OCI-LY1 (cell line): ENCODE results near the gene KCNT2.

ENCODE experiments used
- H2AFZ ChIP-seq: fragments of 200-600 bp; sonication (generic), shearing (Covaris generic); 2 replicates; pipeline ENCODE4 v1.6.0; 2014; ENCODE audit warnings: antibody characterized with exemption, mild to moderate bottlenecking, low read length
- H3F3A ChIP-seq: fragments of 200-600 bp; sonication (generic), shearing (Covaris generic); 2 replicates; pipeline ENCODE4 v1.6.0; 2014; ENCODE audit warnings: mild to moderate bottlenecking, antibody characterized with exemption, low read length, moderate library complexity; ENCODE audit not compliant: insufficient read depth
- H3K27ac ChIP-seq: fragments of 200-600 bp; sonication (generic); 2 replicates; pipeline ENCODE4 v1.5.1; 2014; ENCODE audit warnings: low read length, mixed run types, mild to moderate bottlenecking, low read depth; ENCODE audit not compliant: poor library complexity, severe bottlenecking
- H3K27me3 ChIP-seq: fragments of 200-600 bp; sonication (generic); 2 replicates; pipeline ENCODE4 v1.6.0; 2014; ENCODE audit warnings: antibody characterized with exemption, mild to moderate bottlenecking, low read length, moderate library complexity; ENCODE audit not compliant: insufficient read depth
- H3K36me3 ChIP-seq: fragments of 200-600 bp; sonication (generic); 2 replicates; pipeline ENCODE4 v1.6.1; 2014; ENCODE audit warnings: mild to moderate bottlenecking, antibody characterized with exemption, low read length, moderate library complexity, mixed read lengths; ENCODE audit not compliant: insufficient read depth
- H3K4me1 ChIP-seq: fragments of 200-600 bp; sonication (generic); 2 replicates; pipeline ENCODE4 v1.5.1; 2014; ENCODE audit warnings: mild to moderate bottlenecking, low read length, moderate library complexity; ENCODE audit not compliant: insufficient read depth, severe bottlenecking
- H3K4me2 ChIP-seq: fragments of 200-600 bp; sonication (generic), shearing (Covaris generic); 2 replicates; pipeline ENCODE4 v1.6.1; 2014; ENCODE audit warnings: low read length
- H3K4me3 ChIP-seq: fragments of 200-600 bp; sonication (generic); 2 replicates; pipeline ENCODE4 v1.5.1; 2014; ENCODE audit warnings: low read length, low read depth, mild to moderate bottlenecking, mixed read lengths; ENCODE audit not compliant: poor library complexity, severe bottlenecking
- H3K79me2 ChIP-seq: fragments of 200-600 bp; shearing (Covaris generic); 2 replicates; pipeline ENCODE4 v1.6.1; 2016; ENCODE audit warnings: mixed run types, low read length, mixed read lengths; ENCODE audit not compliant: insufficient read depth
- H3K9ac ChIP-seq: fragments of 200-600 bp; sonication (generic), shearing (Covaris generic); 2 replicates; pipeline ENCODE4 v1.6.1; 2014; ENCODE audit warnings: mild to moderate bottlenecking, low read length, mixed read lengths
- H3K9me2 ChIP-seq: fragments of 200-600 bp; sonication (generic), shearing (Covaris generic); 2 replicates; pipeline ENCODE4 v1.6.1; 2014; ENCODE audit warnings: low read depth, mild to moderate bottlenecking, low read length, mixed read lengths
- H3K9me3 ChIP-seq: fragments of 200-600 bp; shearing (Covaris generic); 2 replicates; pipeline ENCODE4 v1.6.1; 2014; ENCODE audit warnings: low read length, mixed read lengths
- H4K20me1 ChIP-seq: fragments of 200-600 bp; sonication (generic), shearing (Covaris generic); 2 replicates; pipeline ENCODE4 v1.6.0; 2016; ENCODE audit warnings: mild to moderate bottlenecking, low read length; ENCODE audit not compliant: insufficient read depth
- EZH2 ChIP-seq: fragments of 200-600 bp; sonication (generic), shearing (Covaris generic); IDR thresholded peaks from 2 replicates; pipeline ENCODE4 v1.8.0; 2017; ENCODE audit warnings: borderline replicate concordance, mixed run types, mild to moderate bottlenecking, antibody characterized with exemption, low read length, moderate library complexity, mixed read lengths
- TF ChIP-seq, protein P1 (sequence below): fragments of 200-600 bp; sonication (generic), shearing (Covaris generic); IDR thresholded peaks from 2 replicates; pipeline ENCODE4 v1.5.1; 2017; ENCODE audit warnings: mild to moderate bottlenecking, antibody characterized with exemption, low read length, moderate library complexity, mixed read lengths

KCNT2 gene

DNA sequence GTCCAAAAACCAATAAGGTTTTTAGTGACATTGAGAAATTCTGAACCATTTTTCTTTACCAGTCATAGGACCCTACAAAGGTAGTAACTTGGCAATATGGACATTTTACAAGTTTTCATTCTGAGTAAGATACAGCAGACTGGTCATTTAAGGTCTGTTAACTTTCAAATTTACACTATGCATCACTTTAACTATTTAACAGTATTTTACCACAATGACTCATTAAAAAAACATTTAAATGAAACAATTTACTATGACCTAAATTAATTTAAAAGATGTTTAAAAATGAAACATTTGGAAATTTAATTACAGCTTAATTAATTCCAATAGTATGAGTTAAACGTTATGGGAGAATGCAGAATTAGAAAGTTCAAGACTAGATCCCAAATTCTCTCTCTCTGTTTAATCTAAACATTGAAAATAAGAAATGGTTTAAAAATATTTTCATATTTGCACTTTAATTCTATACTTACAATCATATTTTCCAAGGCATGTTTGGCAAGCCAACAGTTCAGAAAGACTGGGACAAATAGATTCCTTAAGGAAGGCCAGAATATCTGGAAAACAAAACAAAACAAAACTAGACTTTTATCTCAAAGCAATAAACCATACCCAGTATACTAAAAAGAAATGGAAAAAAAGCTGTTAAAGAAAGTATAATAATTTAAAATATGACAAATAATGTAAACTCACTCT lies 140.9 kb downstream of the KCNT2 start:
- Histone ChIP-seq H3K79me2 (no peaks in the 10 kb centered on the region), H3K36me3 (no peaks in the 10 kb centered on the region), H4K20me1 (no peaks in the 10 kb centered on the region), H3K9me2 (no peaks in the 10 kb centered on the region), H3F3A (no peaks in the 10 kb centered on the region), H2AFZ (no peak overlapping the region), H3K4me1 (no peaks in the 10 kb centered on the region), H3K4me3 (no peak overlapping the region), H3K9me3 (no peaks in the 10 kb centered on the region), H3K27ac (no peak overlapping the region), H3K9ac (no peak overlapping the region), H3K27me3 (no peaks in the 10 kb centered on the region), H3K4me2 (no peak overlapping the region)
- TF ChIP-seq, protein P1, sequence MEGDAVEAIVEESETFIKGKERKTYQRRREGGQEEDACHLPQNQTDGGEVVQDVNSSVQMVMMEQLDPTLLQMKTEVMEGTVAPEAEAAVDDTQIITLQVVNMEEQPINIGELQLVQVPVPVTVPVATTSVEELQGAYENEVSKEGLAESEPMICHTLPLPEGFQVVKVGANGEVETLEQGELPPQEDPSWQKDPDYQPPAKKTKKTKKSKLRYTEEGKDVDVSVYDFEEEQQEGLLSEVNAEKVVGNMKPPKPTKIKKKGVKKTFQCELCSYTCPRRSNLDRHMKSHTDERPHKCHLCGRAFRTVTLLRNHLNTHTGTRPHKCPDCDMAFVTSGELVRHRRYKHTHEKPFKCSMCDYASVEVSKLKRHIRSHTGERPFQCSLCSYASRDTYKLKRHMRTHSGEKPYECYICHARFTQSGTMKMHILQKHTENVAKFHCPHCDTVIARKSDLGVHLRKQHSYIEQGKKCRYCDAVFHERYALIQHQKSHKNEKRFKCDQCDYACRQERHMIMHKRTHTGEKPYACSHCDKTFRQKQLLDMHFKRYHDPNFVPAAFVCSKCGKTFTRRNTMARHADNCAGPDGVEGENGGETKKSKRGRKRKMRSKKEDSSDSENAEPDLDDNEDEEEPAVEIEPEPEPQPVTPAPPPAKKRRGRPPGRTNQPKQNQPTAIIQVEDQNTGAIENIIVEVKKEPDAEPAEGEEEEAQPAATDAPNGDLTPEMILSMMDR, result no peak
- TF ChIP-seq EZH2, result no peak

DNA sequence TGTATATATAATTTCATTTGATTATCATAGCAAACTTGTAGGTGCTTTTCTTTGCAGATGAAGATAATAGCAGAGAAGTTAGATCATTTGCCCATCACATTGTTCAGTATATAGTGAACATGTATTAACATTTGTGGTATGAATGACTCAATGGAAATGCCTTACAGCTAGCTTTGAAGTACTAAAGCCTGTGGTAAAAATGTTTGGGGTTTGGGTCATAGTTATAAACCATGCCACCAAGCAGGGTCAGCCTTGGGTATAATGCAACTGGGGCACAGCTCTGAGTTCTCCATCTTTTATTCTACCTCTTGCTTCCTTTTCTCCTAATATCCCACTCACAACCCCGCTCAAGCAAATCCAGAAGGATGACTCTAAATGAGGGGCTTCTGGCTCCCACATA lies 141.6 kb downstream of the KCNT2 start:
- Histone ChIP-seq H3K4me1 (no peaks in the 10 kb centered on the region), H3F3A (no peaks in the 10 kb centered on the region), H3K27ac (no peak overlapping the region), H3K9me3 (no peaks in the 10 kb centered on the region), H3K9me2 (no peaks in the 10 kb centered on the region), H3K36me3 (no peaks in the 10 kb centered on the region), H3K79me2 (no peaks in the 10 kb centered on the region), H2AFZ (no peak overlapping the region), H4K20me1 (no peaks in the 10 kb centered on the region), H3K27me3 (no peaks in the 10 kb centered on the region), H3K4me2 (no peak overlapping the region), H3K4me3 (no peak overlapping the region), H3K9ac (no peak overlapping the region)
- no peak for TF ChIP-seq EZH2

GRCh38 chr1:196466166-196466565 lies 142.1 kb downstream of the KCNT2 start:
- H3K4me1 ChIP-seq, result no peaks in the 10 kb centered on the region
- H3K36me3 ChIP-seq, result no peaks in the 10 kb centered on the region
- H4K20me1 ChIP-seq, result no peaks in the 10 kb centered on the region
- H3K27ac ChIP-seq, result no peak overlapping the region
- no peak overlapping the region for H2AFZ ChIP-seq
- H3K4me3 ChIP-seq, result no peak overlapping the region
- H3K4me2 ChIP-seq, result no peak overlapping the region
- no peaks in the 10 kb centered on the region for H3K27me3 ChIP-seq
- H3K79me2 ChIP-seq, result no peaks in the 10 kb centered on the region
- H3F3A ChIP-seq, result no peaks in the 10 kb centered on the region
- no peaks in the 10 kb centered on the region for H3K9me3 ChIP-seq
- TF ChIP-seq EZH2, result no peak
- TF ChIP-seq, protein P1, result no peak
- no peaks in the 10 kb centered on the region for H3K9me2 ChIP-seq
- no peak overlapping the region for H3K9ac ChIP-seq

- Histone ChIP-seq H3K9ac (no peak overlapping the region), H3K36me3 (no peaks in the 10 kb centered on the region), H3K79me2 (no peaks in the 10 kb centered on the region), H2AFZ (no peak overlapping the region), H3K27ac (no peak overlapping the region), H3K27me3 (no peaks in the 10 kb centered on the region), H3F3A (no peaks in the 10 kb centered on the region), H3K9me2 (no peaks in the 10 kb centered on the region), H4K20me1 (no peaks in the 10 kb centered on the region), H3K9me3 (no peaks in the 10 kb centered on the region), H3K4me3 (no peak overlapping the region), H3K4me2 (no peak overlapping the region), H3K4me1 (no peaks in the 10 kb centered on the region)
- no peak for TF ChIP-seq EZH2
- TF ChIP-seq, protein P1, result no peak
Measured at GRCh38 chr1:196464480-196464941, 143.7 kb downstream of the KCNT2 start.
